Mucosa of descending colon (tissue), 3 donors: ENCODE measurements around the gene GPS2. TPM values are rescaled to one million over a fixed set of nuclear protein-coding genes. Genes with fewer than 3 reads are reported as not detected.

ENCODE experiments used
- ATAC-seq: fragments of 200-7000 bp; cut with Tn5 transposase; one replicate; pipeline ENCODE4 v1.9.1; 2020; ENCODE audit warnings: mild to moderate bottlenecking, moderate library complexity
- DNase-seq, 3 donors: peaks; one replicate each; pipeline ENCODE4 v3.0.0-alpha.2; 2020
- H3K36me3 ChIP-seq: fragments of 200-600 bp; one replicate; pipeline ENCODE4 v1.8.0; 2021; ENCODE audit warnings: low read depth, mild to moderate bottlenecking
- H3K4me1 ChIP-seq: fragments of 200-600 bp; one replicate; pipeline ENCODE4 v1.8.0; 2021; ENCODE audit warnings: low read depth, mild to moderate bottlenecking
- H3K4me3 ChIP-seq: fragments of 200-600 bp; one replicate; pipeline ENCODE4 v1.8.0; 2021; ENCODE audit warnings: mild to moderate bottlenecking
- H3K9me3 ChIP-seq: fragments of 200-600 bp; one replicate; pipeline ENCODE4 v1.8.0; 2021; ENCODE audit warnings: mild to moderate bottlenecking
- CTCF ChIP-seq: fragments of 200-600 bp; IDR thresholded peaks from one replicate; pipeline ENCODE4 v1.8.0; 2022; ENCODE audit warnings: antibody characterized with exemption, mild to moderate bottlenecking
- intact Hi-C, 2 donors: fragments of 100-400 bp; cut with DNase I in 1 of 2; cut with micrococcal nuclease in 1 of 2; formaldehyde crosslinking; loops; one replicate each; pipeline versions ENCODE4 v1.11.0 to v1.11.1; 2022; cut with DNase I, micrococcal nuclease
- total RNA-seq, 3 donors: library from RNA; stranded (reverse); fragmentation: NEBNext Ultra II Directional in 2 of 3; extraction: Animal tissue kit (Norgen Biotek cat#: 25700) in 2 of 3; gene quantifications; one replicate each; pipeline versions ENCODE4 v1.2.1 to v1.2.4, GENCODE V29; 2021 to 2023
- donor health status: DM: no; HTN: no; CAD: no; lungs with moderate emphysema.
- donor health status: DM: no; HTN: no; CAD: no.
- donor health status: DM: no; HTN: yes; CAD: no.

The GPS2 gene
- total RNA-seq, 3 donors from 2014 or later: 68.1 to 89.8 (median 83.2) TPM

GRCh38 chr17:7313890-7314718 is 1.1 kb downstream of the GPS2 start:
- TF ChIP-seq CTCF: no peak
- intact Hi-C loops: no loop called here
- peaks cover 27% of the 10 kb centered on the region for H3K4me1 ChIP-seq
- H3K36me3 ChIP-seq: peaks cover 8% of the 10 kb centered on the region
- no peaks in the 10 kb centered on the region for H3K9me3 ChIP-seq
- ATAC-seq: no peak
- peak overlapping the region; percentile 81 for H3K4me3 ChIP-seq
- no peak for DNase-seq

GRCh38 chr17:7313088-7313889 is 1.9 kb downstream of the GPS2 start:
- intact Hi-C loops: no loop called here
- no peak for ATAC-seq
- H3K36me3 ChIP-seq: peaks cover 8% of the 10 kb centered on the region

GRCh38 chr17:7312432-7313087 is 2.6 kb downstream of the GPS2 start:
- Histone ChIP-seq H3K4me3 (no peak overlapping the region), H3K4me1 (peaks cover 29% of the 10 kb centered on the region), H3K36me3 (peaks cover 8% of the 10 kb centered on the region), H3K9me3 (no peaks in the 10 kb centered on the region)
- TF ChIP-seq CTCF: no peak
- DNase-seq (peak in 1 of 3 donors; percentile 44), ATAC-seq (no peak)
- intact Hi-C loops: no loop called here

More at GRCh38 chr17:7313088-7313889, 1.9 kb downstream of the GPS2 start:
- TF ChIP-seq CTCF: no peak
- Histone ChIP-seq H3K4me3 (no peak overlapping the region), H3K4me1 (peaks cover 29% of the 10 kb centered on the region), H3K9me3 (no peaks in the 10 kb centered on the region)
- no peak for DNase-seq

GRCh38 chr17:7311110-7311705 is 4.0 kb downstream of the GPS2 start:
- H3K4me3 ChIP-seq: no peak overlapping the region
- intact Hi-C loops: no loop called here
- peaks cover 14% of the 10 kb centered on the region for H3K36me3 ChIP-seq
- ATAC-seq (no peak), DNase-seq (no peak)
- TF ChIP-seq CTCF: no peak
- no peaks in the 10 kb centered on the region for H3K9me3 ChIP-seq
- peaks cover 29% of the 10 kb centered on the region for H3K4me1 ChIP-seq

GRCh38 chr17:7309628-7310027 is 5.5 kb downstream of the GPS2 start:
- ATAC-seq (no peak), DNase-seq (no peak)
- no peak for TF ChIP-seq CTCF
- Histone ChIP-seq H3K36me3 (peaks cover 14% of the 10 kb centered on the region), H3K4me1 (peaks cover 29% of the 10 kb centered on the region), H3K4me3 (no peak overlapping the region), H3K9me3 (no peaks in the 10 kb centered on the region)
- intact Hi-C loops: no loop called here
